VCaP (cell line): ENCODE measurements around the gene FBXO42.

ENCODE experiments used
- H3K27ac ChIP-seq: fragments of 450-650 bp; 2 replicates; pipeline ENCODE4 v1.5.1; 2017
- CTCF ChIP-seq: fragments of 450-650 bp; conservative IDR thresholded peaks from 2 replicates; pipeline ENCODE4 v1.5.1; 2017; ENCODE audit warnings: mild to moderate bottlenecking, moderate library complexity

The FBXO42 gene

DNA sequence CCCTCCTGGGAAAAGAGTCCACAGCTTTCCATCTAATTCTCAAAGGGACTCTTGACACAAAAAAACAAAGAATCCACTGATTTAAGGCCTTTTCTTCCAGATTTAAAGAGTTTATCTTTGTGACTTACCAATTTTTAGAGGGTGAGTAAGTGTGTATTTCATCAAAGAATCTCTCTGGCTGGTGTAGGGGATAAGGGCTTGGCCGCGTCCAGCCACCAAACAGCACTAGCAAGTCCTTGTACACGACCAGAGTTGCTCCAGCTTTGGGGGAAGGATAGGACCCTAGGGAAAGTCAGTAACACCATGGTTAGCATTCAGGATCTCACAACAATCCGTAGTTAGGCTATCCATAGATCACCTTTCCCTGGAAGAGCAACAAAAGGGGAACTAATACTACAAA lies 95.8 kb downstream of the FBXO42 start:
- no peak for TF ChIP-seq CTCF
- H3K27ac ChIP-seq: no peak overlapping the region

DNA sequence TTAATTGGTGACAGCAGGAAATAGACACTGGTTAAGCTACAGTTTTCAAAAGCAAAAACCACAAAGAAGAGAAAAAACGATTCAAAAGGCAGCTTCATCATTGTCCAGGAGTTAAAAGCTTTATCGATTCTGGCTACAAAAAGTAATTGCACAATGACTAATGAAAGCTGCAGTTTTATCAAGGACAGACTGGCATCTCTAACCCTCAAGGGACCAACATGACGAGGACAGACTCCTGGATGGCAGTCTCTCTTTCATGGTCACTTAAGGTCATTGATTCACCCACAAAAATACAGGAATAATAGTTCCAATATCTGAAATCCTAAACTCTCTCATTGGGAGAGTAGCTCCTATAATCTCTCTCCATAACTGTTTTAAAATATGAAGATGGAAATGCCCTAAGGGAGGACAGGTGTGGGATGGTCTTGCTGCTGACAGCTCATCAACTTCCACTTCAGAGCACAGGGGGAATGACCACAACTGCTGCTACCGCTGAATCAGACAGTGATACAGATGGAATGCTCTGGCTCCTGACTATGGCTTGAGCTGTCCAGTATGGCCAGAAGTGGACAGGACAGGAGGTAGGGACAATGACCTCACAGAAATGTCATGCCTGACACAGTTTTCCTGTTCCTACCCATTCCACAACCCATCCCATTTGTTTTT lies 97.9 kb downstream of the FBXO42 start:
- peak overlapping the region; percentile 16; the same call in 1 of the 2 replicates for H3K27ac ChIP-seq
- no peak for TF ChIP-seq CTCF

DNA sequence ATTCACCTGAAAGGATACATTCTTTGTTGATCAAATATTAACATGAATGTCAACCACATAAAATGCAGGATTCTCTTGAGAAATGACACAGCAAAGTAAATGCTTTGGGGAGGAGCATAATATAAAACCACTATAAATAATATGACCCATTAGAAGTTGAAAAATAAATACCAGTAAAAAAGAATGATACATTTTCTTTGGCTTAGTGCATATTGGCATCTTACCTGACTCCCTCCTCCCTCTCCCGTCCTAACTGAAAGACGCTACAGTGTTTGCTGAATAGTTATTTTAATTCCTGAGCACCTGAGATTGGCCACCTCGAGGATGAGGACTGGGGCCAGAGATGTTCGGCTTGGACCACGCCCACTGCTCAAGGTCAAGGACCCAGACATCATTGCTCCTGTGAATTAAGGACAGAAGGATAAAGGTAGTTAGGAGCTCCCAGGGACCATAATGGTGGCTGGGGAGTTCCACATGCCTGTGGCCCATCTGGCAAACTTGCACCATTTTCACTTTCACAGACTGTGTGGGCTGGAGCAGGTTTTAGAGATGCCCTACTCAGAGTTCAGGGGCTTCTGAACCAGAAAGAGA lies 98.9 kb downstream of the FBXO42 start:
- no peak for TF ChIP-seq CTCF
- H3K27ac ChIP-seq: peak overlapping the region; percentile 16; the same call in 1 of the 2 replicates

- TF ChIP-seq CTCF: no peak
- no peak overlapping the region; the same call in 1 of the 2 replicates for H3K27ac ChIP-seq
These were observed 99.4 kb downstream of the FBXO42 start for GRCh38 chr1:16252912-16253311.

GRCh38 chr1:16251381-16251780 lies 100.9 kb downstream of the FBXO42 start:
- no peak for TF ChIP-seq CTCF
- H3K27ac ChIP-seq: no peak overlapping the region

DNA sequence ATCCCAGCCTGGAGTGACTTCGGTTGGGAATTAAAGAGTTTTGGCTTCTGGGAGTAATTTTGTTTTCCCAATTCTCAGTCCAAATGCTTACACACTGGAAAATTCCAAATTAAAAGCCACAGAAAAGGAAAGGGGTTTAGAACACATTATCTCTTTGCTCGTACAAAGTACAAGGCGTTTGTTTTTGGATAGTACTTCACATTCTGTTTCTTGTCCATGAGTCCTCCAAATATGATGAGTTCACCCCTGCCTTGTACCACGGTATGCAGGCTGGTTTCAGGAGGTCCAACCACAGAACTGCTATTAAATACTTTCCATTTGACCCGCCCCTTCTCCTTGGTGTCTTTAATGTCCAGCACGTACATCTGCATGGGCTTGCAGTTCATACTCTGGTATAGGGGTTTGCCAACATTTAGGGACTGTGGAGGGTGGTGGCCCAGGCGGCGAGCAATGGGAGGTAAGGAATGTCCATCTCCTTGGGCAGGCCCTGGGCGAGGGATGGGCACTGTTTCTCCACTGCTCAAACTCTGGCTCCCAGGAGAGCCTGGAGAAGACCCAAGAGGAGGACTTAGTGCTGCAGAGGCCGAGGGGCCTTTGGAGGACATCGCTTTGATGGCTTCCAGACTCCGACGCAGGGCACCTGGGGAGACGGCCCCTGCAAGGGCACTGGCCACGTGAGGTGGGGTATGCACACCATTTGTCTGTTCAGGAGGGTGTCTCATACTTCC lies 101.6 kb downstream of the FBXO42 start:
- TF ChIP-seq CTCF: no peak
- H3K27ac ChIP-seq: peak overlapping the region; percentile 94; the same call in 1 of the 2 replicates

GRCh38 chr1:16249596-16250241 lies 102.6 kb downstream of the FBXO42 start:
- TF ChIP-seq CTCF: no peak
- peak overlapping the region; percentile 94 for H3K27ac ChIP-seq
